HL-60 (cell line): ENCODE results near the gene DIAPH2.

Experiments
- DNase-seq, 2 experiments: peaks; one replicate each; pipeline ENCODE4 v3.0.0-alpha.2; 2010 to 2020; ENCODE audit warnings: low read depth in 1 of 2, low spot score in 1 of 2
- H3K27ac ChIP-seq: fragments of 250-450 bp; sonication (Bioruptor Pico); replicated peaks from 2 replicates; pipeline ENCODE4 v1.5.1; 2020; ENCODE audit warnings: mild to moderate bottlenecking, moderate library complexity
- H3K27me3 ChIP-seq: fragments of 250-450 bp; sonication (Bioruptor Pico); 2 replicates; pipeline ENCODE4 v1.5.1; 2021; ENCODE audit warnings: mild to moderate bottlenecking, moderate library complexity; ENCODE audit not compliant: insufficient read depth, poor library complexity, severe bottlenecking
- H3K4me3 ChIP-seq: replicated peaks from 2 replicates; pipeline ENCODE4 v1.5.1; 2011; ENCODE audit warnings: mild to moderate bottlenecking, control low read depth, low read length; ENCODE audit not compliant: insufficient read depth
- CTCF ChIP-seq: IDR thresholded peaks from one replicate; pipeline ENCODE4 v1.5.1; 2011; ENCODE audit warnings: low read length, control low read depth, inconsistent platforms; ENCODE audit not compliant: insufficient read depth
- GABPA ChIP-seq: IDR thresholded peaks from 2 replicates; pipeline ENCODE4 v1.6.1; 2012; ENCODE audit warnings: low read depth
- POLR2AphosphoS5 ChIP-seq: IDR thresholded peaks from 2 replicates; pipeline ENCODE4 v1.6.1; 2012; ENCODE audit warnings: low read depth
- REST ChIP-seq: IDR thresholded peaks from 2 replicates; pipeline ENCODE4 v1.6.1; 2012; ENCODE audit warnings: low read depth; ENCODE audit not compliant: insufficient replicate concordance
- SPI1 ChIP-seq: IDR thresholded peaks from 2 replicates; pipeline ENCODE4 v1.6.1; 2012; ENCODE audit warnings: low read depth, mild to moderate bottlenecking, borderline replicate concordance

DIAPH2 gene

GRCh38 chrX:97011540-97011939 lies 326.9 kb downstream of the DIAPH2 start:
- no peak overlapping the region for H3K27ac ChIP-seq
- no peak overlapping the region for H3K4me3 ChIP-seq
- DNase-seq, result no peak
- TF ChIP-seq POLR2AphosphoS5 (no peak), CTCF (no peak), SPI1 (no peak), GABPA (no peak), REST (no peak)
- H3K27me3 ChIP-seq, result no peaks in the 10 kb centered on the region

- H3K27ac ChIP-seq, result no peak overlapping the region
- no peak for TF ChIP-seq SPI1
- no peak for TF ChIP-seq POLR2AphosphoS5
- TF ChIP-seq REST, result no peak
- TF ChIP-seq GABPA, result no peak
- TF ChIP-seq CTCF, result no peak
- no peaks in the 10 kb centered on the region for H3K27me3 ChIP-seq
- DNase-seq, result no peak
- H3K4me3 ChIP-seq, result no peak overlapping the region
Measured at GRCh38 chrX:97016106-97016505, 331.5 kb downstream of the DIAPH2 start.

- no peak overlapping the region for H3K27ac ChIP-seq
- H3K27me3 ChIP-seq, result no peaks in the 10 kb centered on the region
- no peak for DNase-seq
- TF ChIP-seq SPI1 (no peak), GABPA (no peak), REST (no peak), CTCF (no peak), POLR2AphosphoS5 (no peak)
- H3K4me3 ChIP-seq, result no peak overlapping the region
Measured at GRCh38 chrX:97021680-97022079, 337.0 kb downstream of the DIAPH2 start.
